ELR (cell line): Measurements from ENCODE around the gene ARHGAP30.

ENCODE experiments used
- DNase-seq: peaks from one replicate; pipeline ENCODE4 v3.0.0-alpha.2; 2015; ENCODE audit warnings: low read depth

Gene ARHGAP30

GRCh38 chr1:161013488-161014230 is 56.0 kb downstream of the ARHGAP30 start:
- DNase-seq = peak; percentile 84

DNA sequence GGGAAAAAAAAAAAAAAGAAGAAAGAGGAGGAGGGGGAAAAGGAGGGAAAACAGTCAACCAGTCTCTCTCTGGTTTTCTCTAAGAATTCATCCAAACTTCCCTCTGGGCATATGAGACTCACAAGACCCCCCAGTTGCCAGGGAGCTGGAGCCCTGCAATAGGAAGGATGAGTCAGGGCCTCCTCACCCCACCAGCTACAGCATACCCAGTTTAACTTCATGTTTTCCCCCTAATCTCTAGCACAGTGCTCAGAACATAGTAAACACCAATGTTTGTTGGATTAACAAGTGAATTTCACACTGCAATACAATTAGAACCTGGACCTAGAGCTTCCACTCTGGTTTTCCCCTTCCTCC is 56.6 kb downstream of the ARHGAP30 start:
- peak; percentile 88 for DNase-seq

- DNase-seq = no peak
These were observed 57.3 kb downstream of the ARHGAP30 start for GRCh38 chr1:161012420-161012819.

- no peak for DNase-seq
These were observed 60.0 kb downstream of the ARHGAP30 start for GRCh38 chr1:161009602-161010211.

DNA sequence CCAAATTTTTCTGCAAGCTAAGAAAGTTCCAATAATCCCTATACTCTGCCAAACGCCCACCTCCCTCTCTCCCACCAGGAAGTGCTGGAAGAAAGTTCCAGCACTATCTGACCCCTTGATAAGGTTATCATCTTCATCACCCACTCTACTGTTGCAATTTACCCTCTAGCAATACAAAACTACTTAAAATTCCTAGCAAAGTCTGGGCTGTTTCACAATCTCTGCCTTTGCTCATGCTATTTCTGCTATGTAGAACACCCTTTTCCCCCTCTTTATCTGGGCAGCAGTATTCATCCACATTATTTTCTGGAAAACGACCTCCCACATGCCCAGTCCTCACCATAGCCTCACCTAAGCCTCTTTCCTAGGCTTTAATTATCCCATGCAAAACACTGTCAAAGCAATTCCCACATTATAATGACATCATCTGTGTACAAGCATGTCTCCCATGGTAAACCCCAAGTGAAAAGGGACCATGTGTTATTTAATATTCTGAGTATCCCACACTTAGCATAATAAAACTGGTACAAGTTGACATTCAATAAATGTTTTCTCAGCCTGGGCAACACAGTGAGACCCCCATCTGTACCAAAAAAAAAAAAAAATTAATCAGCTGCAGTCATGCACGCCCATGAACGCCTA is 60.7 kb downstream of the ARHGAP30 start:
- DNase-seq = no peak

GRCh38 chr1:161007369-161007768 is 62.3 kb downstream of the ARHGAP30 start:
- no peak for DNase-seq

- no peak for DNase-seq
These were observed 63.1 kb downstream of the ARHGAP30 start for GRCh38 chr1:161006563-161006962.

GRCh38 chr1:161001525-161001924 is 68.2 kb downstream of the ARHGAP30 start:
- DNase-seq = no peak

- no peak for DNase-seq
These were observed 68.8 kb downstream of the ARHGAP30 start for GRCh38 chr1:161000736-161001480.

DNA sequence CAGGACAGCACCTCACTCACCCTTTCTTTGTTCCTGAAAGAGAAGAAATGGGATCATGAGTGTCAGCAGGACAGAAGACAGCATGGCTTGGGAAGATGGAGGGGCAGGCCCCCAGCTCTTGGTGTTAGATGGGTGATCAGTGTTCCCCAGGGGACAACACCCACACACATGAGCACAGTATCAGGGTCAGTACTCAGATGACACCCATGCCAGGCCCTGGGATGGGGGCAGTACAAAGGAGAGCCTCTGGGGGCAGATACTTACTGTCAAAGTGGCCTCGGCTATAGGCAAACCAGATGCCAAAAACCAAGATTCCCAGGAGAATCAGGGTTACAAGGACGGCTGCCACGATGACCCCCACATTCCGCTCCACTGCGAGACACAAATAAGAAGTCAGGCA is 70.3 kb downstream of the ARHGAP30 start:
- no peak for DNase-seq

DNA sequence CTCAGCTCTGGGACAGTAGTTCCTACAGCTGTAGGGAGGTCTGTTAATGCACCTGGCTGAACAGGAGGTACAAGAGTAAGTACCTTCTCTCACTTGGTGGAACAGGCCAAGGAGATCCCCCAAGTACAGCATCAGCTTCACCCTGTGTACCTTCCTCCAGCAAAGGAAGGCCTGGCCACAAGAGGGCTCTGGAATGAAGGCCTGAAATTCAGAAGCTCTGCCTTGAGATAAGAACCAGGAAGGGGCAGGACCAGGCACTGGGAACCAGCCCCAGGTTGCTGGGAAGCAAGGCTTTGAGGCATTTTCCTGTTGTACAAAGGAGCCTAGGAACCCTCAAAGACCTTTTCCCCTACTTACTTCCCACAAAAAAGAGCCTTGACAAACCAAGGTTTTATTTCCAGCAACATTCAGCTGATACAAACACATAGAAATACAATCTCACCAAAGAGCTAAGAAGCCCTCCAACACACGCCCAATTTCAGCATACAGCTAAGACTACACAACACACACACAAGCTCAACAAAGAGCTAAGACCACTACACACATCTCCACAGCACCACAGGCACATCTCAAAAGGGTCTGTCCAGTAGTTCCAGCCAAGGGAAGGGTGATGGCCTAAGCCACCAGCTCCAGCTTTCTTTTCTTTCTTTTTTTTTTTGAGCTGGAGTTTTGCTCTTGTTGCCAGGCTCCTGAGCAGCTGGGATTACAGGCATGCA is 72.2 kb downstream of the ARHGAP30 start:
- peak; percentile 78 for DNase-seq
